ENCODE measurements around the gene C3AR1. TPM values are rescaled to one million over a fixed set of nuclear protein-coding genes. Genes with fewer than 3 reads are reported as not detected.
A peak's percentile ranks its signal among the peaks of the same experiment; 100 is the strongest.
"Not testable (repeated sequence)": the region's sequence is repeated elsewhere in the genome, so short reads cannot be mapped to it uniquely, and the experiment has no call there.

Gene C3AR1
- polyA plus RNA-seq (2014; cell fraction: cytosol; rRNA removed) = not detected in 2 replicates
- not detected in 2 replicates for polyA plus RNA-seq (2014; cell fraction: nucleus; rRNA removed)

GRCh38 chr12:8065991-8066594, at the start of gene C3AR1:
Gene C3AR1 (minus strand): TSS chr12:8066359. CDS start chr12:8060185, 6,174 bp downstream.
- no peak for DNase-seq (ENCODE audit: low spot score)

DNA sequence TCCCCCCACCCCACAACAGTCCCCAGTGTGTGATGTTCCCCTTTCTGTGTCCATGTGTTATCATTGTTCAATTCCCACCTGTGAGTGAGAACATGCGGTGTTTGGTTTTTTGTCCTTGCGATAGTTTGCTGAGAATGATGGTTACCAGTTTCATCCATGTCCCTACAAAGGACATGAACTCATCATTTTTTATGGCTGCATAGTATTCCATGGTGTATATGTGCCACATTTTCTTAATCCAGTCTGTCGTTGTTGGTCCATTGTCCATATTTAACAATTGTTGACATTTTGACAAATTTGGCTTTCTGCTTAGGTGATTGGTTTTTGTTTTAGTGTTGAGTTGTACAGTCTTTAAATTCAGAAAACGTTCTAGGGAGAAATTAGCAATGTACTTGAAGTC, 47.0 kb upstream of the C3AR1 start:
- not testable (repeated sequence) for DNase-seq (ENCODE audit: low spot score)

DNA sequence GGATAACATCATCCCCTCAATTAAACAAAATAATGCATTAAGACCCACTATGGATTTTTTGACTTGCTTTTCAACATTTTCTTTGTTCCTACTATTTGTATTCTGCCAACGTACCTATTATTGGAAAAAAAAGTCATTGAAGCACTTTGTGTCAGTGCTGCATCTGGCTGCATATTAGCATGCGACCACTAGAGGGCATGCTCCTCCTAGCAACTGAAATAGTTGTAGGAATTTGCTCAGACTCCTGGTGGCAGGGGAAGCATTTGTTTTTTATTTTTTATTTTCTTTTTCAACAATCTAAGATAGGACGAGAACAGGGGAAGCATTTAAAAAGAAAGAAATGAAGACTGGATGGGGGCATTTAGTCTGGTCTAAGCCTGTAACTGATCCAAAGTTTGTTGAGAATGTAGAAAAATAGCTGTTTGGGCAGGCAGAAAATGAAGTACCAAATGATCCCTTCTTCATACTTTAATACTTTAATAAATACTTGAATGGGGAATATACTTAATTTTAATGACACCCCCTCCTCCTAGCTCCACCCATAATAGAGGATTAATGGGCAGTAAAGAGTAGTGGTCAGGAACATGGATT, 42.7 kb upstream of the C3AR1 start:
- DNase-seq (ENCODE audit: low spot score) = peak; percentile 72

DNA sequence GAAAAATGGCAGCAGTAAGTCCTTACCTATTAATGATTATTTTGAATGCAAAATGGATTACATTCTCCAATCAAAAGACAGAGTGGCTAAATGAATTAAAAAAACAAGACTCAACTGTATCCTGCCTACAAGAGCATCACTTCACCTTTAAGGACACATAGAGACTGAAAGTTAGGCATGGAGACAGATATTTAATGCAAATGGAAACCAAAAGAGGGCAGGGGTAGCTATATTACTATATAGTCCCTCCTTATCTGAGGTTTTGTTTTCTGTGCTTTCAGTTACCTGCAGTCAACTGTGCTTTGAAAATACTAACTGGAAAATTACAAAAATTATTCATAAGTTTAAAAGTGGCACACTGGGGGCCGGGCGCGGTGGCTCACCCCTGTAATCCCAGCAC, 33.1 kb upstream of the C3AR1 start:
- DNase-seq (ENCODE audit: low spot score) = no peak

GRCh38 chr12:8096281-8096915, 30.2 kb upstream of the C3AR1 start:
- DNase-seq (ENCODE audit: low spot score) = no peak

DNA sequence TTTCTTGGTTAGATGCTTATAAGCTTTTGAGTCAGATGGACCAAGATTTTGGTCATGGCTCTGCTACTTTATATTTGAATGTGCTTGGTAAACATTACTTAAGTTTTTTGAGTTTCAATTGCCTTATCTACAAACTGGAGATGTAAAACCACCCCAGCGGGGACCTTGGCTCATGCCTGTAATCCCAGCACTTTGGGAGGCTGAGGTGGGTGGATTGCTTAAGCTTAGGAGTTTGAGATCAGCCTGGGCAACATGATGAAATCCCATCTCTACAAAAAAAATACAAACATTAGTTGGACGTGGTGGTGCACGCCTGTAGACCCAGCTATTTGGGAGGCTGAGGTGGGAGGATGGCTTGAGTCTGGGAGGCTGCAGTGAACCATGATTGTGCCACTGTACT, 27.1 kb upstream of the C3AR1 start:
- DNase-seq (ENCODE audit: low spot score) = no peak

GRCh38 chr12:8089716-8090115, 23.6 kb upstream of the C3AR1 start:
- DNase-seq (ENCODE audit: low spot score) = no peak

DNA sequence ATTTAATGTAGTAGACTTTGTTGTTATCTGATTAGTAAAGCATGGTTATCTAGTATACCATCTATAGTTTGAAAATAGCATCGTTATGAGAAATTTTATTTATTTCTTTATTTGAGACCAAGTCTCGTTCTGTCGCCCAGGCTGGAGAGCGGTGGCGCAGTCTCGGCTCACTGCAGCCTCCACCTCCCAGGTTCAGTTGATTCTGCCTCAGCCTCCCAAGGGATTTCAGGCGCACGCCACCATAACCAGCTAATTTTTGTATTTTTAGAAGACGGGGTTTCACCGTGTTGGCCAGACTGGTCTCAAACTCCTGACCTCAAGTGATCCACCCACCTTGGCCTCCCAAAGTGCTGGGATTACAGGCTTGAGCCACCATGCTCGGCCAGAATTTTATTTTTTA, 23.1 kb upstream of the C3AR1 start:
- DNase-seq (ENCODE audit: low spot score) = not testable (repeated sequence)

- DNase-seq (ENCODE audit: low spot score) = no peak
These were observed 22.4 kb upstream of the C3AR1 start for GRCh38 chr12:8088574-8088973.

- DNase-seq (ENCODE audit: low spot score) = no peak
These were observed 21.5 kb upstream of the C3AR1 start for GRCh38 chr12:8087666-8088065.

- DNase-seq (ENCODE audit: low spot score) = not testable (repeated sequence)
These were observed 18.2 kb upstream of the C3AR1 start for GRCh38 chr12:8084351-8084750.

GRCh38 chr12:8082808-8083100, 16.6 kb upstream of the C3AR1 start:
- DNase-seq (ENCODE audit: low spot score) = no peak

DNA sequence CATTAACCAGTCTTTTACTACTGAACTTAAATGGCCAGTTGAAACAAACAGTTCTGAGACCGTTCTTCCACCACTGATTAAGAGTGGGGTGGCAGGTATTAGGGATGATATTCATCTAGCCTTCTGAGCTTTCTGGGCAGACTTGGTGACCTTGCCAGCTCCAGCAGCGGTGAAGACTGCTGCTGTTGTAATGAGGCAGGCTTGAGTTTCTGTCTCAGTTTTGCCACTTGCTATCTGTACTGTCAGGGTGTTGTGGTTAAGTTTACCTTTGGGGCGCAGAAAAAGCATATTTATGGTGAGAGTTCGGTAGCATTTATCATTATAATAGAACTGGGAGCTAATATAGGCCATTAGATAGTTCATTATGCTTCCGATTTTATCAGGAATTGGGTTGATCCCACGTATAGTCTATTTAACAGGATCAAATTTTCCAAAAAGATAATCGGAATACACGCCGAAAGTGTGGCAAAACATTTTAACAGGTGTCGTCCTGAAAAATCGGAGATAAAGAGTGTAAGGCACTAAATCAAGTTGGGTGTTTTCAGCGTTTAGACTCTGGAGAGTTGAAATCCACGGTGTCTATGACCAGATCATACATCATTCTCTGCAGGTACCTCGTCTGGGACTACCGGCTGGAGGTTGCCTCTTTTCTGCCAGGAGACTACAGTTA, 15.2 kb upstream of the C3AR1 start:
- no peak for DNase-seq (ENCODE audit: low spot score)

GRCh38 chr12:8080120-8080519, 14.0 kb upstream of the C3AR1 start:
- DNase-seq (ENCODE audit: low spot score) = no peak

GRCh38 chr12:8078916-8079315, 12.8 kb upstream of the C3AR1 start:
- DNase-seq (ENCODE audit: low spot score) = no peak

DNA sequence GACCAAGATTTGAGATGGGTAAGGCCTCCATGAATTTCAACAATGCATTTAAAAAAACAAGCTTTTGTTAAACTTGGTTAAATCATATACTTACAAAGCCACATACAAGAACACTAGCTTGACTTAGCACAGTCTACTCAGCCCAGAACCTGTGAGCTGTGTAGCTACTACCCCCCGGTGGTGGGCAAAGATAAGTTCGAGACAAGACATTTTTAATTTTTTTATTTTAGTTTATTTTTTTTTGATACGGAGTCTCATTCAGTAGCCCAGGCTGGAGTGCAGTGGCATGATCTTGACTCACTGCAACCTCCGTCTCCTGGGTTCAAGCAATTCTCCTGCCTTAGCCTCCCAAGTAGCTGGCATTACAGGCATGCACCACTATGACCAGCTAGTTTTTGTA, 12.2 kb upstream of the C3AR1 start:
- peak; percentile 32 for DNase-seq (ENCODE audit: low spot score)

GRCh38 chr12:8077207-8077606, 11.0 kb upstream of the C3AR1 start:
- DNase-seq (ENCODE audit: low spot score) = no peak

GRCh38 chr12:8076366-8076765, 10.2 kb upstream of the C3AR1 start:
- DNase-seq (ENCODE audit: low spot score) = no peak

- no peak for DNase-seq (ENCODE audit: low spot score)
These were observed 9.8 kb upstream of the C3AR1 start for GRCh38 chr12:8075935-8076334.

- not testable (repeated sequence) for DNase-seq (ENCODE audit: low spot score)
These were observed 5.7 kb upstream of the C3AR1 start for GRCh38 chr12:8071820-8072219.

DNA sequence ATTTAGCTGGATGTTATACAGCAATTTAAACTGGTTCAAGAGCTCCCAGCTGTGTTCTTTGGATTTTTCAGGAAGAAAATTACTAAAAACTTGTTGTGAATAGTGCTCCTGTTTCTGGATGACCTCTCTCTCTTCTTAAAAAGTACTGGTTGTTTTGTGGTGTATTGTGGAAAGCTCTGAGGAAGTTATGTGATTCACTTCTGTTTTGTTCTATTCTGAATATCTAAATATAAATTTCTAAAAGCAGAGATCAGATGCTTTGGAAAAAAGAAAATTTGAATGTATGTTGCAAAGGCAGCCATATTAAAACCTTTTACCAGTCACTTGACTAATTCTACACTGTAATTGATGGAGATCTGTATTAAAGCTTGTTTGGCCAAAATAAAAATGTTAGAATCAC, 3.4 kb upstream of the C3AR1 start:
- DNase-seq (ENCODE audit: low spot score) = no peak

DNA sequence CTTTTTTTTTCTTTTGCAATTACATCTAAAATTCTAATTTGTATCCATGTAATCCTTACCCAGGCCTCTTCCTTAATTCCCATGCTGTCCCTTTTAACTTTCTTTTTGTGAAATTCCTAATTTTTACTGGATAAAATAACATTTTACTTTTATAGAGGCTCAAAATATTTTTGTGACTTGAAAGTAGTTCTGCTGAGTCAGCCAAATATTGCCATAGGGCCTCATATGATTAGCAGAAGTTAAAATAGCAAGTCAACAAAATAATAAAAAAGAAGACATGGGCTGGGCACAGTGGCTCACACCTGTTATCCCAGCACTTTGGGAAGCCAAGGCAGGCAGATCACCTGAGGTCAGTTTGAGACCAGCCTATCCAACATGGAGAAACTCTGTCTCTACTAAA, 2.0 kb downstream of the C3AR1 start:
- DNase-seq (ENCODE audit: low spot score) = no peak

- DNase-seq (ENCODE audit: low spot score) = no peak
These were observed 7.7 kb downstream of the C3AR1 start for GRCh38 chr12:8058506-8058905.

Data from SK-N-DZ (cell line).